Measurements from ENCODE around the gene CYP1B1. TPM values are rescaled to one million over a fixed set of nuclear protein-coding genes. Genes with fewer than 3 reads are reported as not detected.

CYP1B1 gene
- polyA plus RNA-seq, 1 experiment = 7.8 TPM

DNA sequence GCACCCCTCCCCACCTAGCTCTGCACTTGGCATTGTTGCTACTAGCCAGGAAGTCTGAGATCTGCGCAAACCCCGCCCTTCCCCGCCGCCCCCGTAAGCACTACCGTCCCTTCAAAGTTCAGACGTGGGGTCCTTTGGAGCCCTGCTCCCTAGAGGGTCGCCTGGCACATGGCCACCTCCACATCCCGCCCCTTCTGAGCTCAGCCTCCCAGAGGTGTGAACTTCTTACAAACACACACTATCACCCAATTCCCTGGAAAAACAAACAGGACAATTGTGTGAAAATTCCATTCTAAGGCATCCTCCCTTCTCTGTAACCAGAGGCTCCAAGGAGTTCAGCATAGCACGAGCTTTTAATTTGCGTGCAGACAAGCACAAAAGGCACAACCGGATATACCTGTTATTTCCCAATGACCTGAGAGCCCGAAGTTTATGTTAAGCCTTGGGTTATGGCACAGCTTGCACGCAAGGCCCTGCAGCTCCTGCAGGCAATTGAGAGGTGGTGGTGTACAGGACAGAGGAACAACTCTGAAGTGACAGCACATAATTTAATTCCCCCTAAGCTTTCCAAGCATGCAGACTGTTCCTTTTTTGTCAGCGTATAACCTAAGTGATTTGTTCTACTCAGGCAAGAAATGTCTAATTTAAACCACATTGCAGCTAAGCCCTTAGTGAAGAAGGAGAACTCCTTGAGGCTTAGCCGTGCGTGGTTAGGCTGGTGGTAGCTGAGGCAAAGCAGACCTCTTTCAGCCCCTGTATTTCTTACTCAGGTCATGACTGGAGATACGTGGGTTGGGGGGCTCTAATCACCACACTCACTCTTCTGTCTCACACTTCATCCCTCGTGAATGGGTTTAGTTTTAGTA lies 20.3 kb upstream of the CYP1B1 start:
- ChIA-PET CTCF (no interaction called here), POLR2A (no interaction called here)
- Histone ChIP-seq H3K27me3 (ENCODE audit: control insufficient read depth, insufficient read depth, low read length) (peaks cover 25% of the 10 kb centered on the region), H3K4me3 (ENCODE audit: low read depth, low read length) (no peak overlapping the region), H3K27ac (ENCODE audit: low read depth, low read length) (no peak overlapping the region), H3K9me3 (ENCODE audit: control insufficient read depth, insufficient read depth, low read length) (no peaks in the 10 kb centered on the region)
- TF ChIP-seq, protein P1, sequence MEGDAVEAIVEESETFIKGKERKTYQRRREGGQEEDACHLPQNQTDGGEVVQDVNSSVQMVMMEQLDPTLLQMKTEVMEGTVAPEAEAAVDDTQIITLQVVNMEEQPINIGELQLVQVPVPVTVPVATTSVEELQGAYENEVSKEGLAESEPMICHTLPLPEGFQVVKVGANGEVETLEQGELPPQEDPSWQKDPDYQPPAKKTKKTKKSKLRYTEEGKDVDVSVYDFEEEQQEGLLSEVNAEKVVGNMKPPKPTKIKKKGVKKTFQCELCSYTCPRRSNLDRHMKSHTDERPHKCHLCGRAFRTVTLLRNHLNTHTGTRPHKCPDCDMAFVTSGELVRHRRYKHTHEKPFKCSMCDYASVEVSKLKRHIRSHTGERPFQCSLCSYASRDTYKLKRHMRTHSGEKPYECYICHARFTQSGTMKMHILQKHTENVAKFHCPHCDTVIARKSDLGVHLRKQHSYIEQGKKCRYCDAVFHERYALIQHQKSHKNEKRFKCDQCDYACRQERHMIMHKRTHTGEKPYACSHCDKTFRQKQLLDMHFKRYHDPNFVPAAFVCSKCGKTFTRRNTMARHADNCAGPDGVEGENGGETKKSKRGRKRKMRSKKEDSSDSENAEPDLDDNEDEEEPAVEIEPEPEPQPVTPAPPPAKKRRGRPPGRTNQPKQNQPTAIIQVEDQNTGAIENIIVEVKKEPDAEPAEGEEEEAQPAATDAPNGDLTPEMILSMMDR (IDR thresholded peaks at IDR 0.05; ENCODE audit: low read depth, low read length) = no peak
- DNase-seq (ENCODE audit: low read depth, low spot score) = no peak

DNA sequence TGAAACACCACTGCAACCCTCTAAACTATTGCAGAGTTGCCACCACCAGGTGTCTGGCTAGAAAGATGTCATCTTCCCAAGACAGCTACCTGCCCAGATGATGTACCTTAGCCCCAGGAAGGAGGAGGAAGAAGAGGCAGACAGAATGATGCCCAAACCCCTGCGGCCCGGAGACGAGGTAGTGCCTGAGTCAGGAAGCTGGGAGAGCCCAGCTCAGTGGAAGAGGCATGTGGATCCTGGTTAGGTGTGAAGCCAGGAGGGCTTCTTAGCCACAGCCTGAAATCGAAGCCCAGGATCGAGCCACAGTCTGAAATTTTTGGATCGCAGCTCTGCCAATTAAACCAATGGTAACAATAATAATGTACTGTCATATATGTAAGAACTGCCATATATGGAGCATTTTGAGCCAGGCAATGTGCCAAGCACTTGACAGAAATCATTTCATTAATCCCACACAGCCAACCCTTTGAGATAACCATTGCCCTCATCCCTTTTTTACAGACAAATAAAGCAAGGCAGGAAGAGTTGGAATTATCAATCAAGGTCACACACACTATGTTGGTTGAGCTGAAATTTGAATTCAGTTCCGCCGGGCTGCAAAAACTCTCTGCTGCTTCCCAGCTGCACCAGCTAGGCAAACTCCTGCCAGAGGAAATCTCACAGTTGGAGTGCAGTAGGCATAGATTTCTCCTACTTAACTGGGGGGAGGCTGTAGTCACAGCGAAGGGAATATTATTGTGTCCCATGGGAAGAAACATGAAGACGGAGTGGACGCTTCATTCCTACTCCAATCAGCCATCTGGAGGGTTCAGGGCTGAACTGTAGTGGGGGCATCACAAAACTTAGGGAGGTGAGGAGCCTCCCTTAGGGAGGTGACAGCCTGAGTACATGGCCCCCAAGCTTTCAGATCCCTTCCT lies 19.4 kb upstream of the CYP1B1 start:
- ChIA-PET POLR2A (no interaction called here), CTCF (no interaction called here)
- TF ChIP-seq, protein P1 (IDR thresholded peaks at IDR 0.05; ENCODE audit: low read depth, low read length) = no peak
- Histone ChIP-seq H3K27ac (ENCODE audit: low read depth, low read length) (no peak overlapping the region), H3K9me3 (ENCODE audit: control insufficient read depth, insufficient read depth, low read length) (no peaks in the 10 kb centered on the region), H3K27me3 (ENCODE audit: control insufficient read depth, insufficient read depth, low read length) (peaks cover 25% of the 10 kb centered on the region), H3K4me3 (ENCODE audit: low read depth, low read length) (no peak overlapping the region)
- no peak for DNase-seq (ENCODE audit: low read depth, low spot score)

DNA sequence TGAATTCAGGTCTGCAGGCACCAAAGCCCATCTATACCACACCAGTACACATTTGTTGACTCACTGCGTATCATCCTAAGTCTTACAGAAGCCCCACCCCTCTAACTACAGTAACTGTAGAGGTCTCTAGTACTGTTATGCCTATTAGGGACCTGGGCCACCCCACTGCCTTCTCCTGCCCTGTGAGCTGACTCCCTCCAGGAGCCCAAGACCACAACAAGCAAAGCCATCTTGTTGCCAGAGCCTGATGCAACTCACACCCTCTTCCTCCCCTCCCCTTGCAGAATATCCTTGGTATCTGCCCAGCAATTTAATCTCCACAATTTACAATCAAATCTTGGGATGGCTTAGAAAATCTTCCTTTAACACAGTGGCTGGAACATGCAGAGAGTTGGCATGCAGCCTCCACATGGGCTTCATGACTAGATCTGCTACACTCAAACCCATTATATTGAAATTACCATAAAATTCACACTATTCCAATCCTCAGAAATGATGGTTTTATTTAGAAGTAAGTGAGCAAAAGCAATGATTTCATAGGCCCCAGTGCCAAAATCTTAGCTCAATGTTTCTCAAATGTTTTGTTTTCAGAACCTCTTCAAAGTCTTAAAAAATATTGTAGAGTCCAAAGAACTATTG lies 17.7 kb upstream of the CYP1B1 start:
- ChIA-PET POLR2A (no interaction called here), CTCF (interaction anchor here (1.4 to 1.7 kb wide), 2 partner anchors 17 to 181 kb away, joined by 3 to 4 read pairs; no protein-coding TSS in a partner anchor)
- no peak for DNase-seq (ENCODE audit: low read depth, low spot score)

DNA sequence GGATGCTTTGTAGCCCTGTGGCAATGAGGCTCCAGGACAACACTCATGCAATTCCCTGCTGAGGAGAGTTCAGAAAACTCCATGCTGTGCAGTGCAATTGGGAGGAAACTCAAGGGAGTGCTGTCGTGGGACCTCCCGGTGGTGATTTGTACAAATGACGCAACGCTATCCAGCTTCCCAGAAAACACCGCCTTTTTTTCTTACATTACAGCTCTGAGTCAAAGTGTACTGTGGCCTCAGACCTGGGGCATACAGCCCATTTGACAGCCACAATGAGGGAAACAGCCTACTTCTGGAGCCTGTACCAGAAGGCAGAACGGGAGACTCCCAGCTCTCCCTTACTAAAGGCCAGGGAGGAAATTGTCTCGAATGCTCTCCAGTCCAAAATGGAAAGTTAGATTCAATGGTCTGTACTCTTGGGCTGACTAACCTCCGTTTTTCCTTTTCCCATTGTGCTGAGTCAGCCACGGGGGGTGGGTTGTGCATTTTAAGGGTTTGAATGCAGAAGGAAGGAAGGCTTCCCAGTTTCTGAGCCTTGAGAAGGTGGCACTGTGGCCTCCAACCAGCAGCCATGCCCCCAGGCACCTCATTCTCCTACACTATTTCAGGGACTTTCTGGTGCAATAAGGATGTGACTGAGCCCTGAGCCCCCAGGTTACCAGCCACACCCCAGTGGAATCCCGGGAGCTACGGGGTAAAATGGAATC lies 16.4 kb upstream of the CYP1B1 start:
- Histone ChIP-seq H3K27ac (ENCODE audit: low read depth, low read length) (peak overlapping the region; percentile 3), H3K27me3 (ENCODE audit: control insufficient read depth, insufficient read depth, low read length) (peaks cover 21% of the 10 kb centered on the region), H3K4me3 (ENCODE audit: low read depth, low read length) (no peak overlapping the region), H3K9me3 (ENCODE audit: control insufficient read depth, insufficient read depth, low read length) (no peaks in the 10 kb centered on the region)
- TF ChIP-seq, protein P1 (IDR thresholded peaks at IDR 0.05; ENCODE audit: low read depth, low read length) = no peak
- ChIA-PET CTCF (interaction anchor here (0.7 to 1.4 kb wide), 2 partner anchors 16 to 182 kb away, joined by 3 to 4 read pairs; partner anchors contain the start of gene CYP1B1), POLR2A (no interaction called here)
- DNase-seq (ENCODE audit: low read depth, low spot score) = no peak

More for the DNA sequence above, 17.7 kb upstream of the CYP1B1 start:
- Histone ChIP-seq H3K27ac (ENCODE audit: low read depth, low read length) (no peak overlapping the region), H3K27me3 (ENCODE audit: control insufficient read depth, insufficient read depth, low read length) (peaks cover 23% of the 10 kb centered on the region), H3K9me3 (ENCODE audit: control insufficient read depth, insufficient read depth, low read length) (no peaks in the 10 kb centered on the region), H3K4me3 (ENCODE audit: low read depth, low read length) (no peak overlapping the region)
- TF ChIP-seq, protein P1 (IDR thresholded peaks at IDR 0.05; ENCODE audit: low read depth, low read length) = no peak
